ENCODE data around the gene HOATZ. TPM values are rescaled to one million over a fixed set of nuclear protein-coding genes. Genes with fewer than 3 reads are reported as not detected.
A peak's percentile ranks its signal among the peaks of the same experiment; 100 is the strongest.

Gene HOATZ
- total RNA-seq, 1 donor from 2014 or later: 0.75 TPM

- Mint-ChIP-seq H3K27me3 (no peaks in the 10 kb centered on the region), H3K4me3 (no peak overlapping the region), H3K4me1 (ENCODE audit: unreplicated experiment) (peaks cover 3% of the 10 kb centered on the region), H3K36me3 (no peaks in the 10 kb centered on the region), H3K9me3 (no peaks in the 10 kb centered on the region), H3K27ac (no peak overlapping the region)
- no peak for DNase-seq (ENCODE audit: extremely low spot score, unreplicated experiment)
- TF ChIP-seq CTCF (conservative IDR thresholded peaks at IDR 0.05): peak; percentile 96
These were observed 50.6 kb downstream of the HOATZ start for GRCh38 chr11:111565114-111565720.

GRCh38 chr11:111566324-111566723 lies 51.7 kb downstream of the HOATZ start:
- DNase-seq (ENCODE audit: extremely low spot score, unreplicated experiment): no peak
- no peak for TF ChIP-seq CTCF (conservative IDR thresholded peaks at IDR 0.05)
- Mint-ChIP-seq H3K4me1 (ENCODE audit: unreplicated experiment) (peaks cover 3% of the 10 kb centered on the region), H3K36me3 (no peaks in the 10 kb centered on the region), H3K27me3 (peaks cover 3% of the 10 kb centered on the region), H3K4me3 (no peak overlapping the region), H3K9me3 (no peaks in the 10 kb centered on the region), H3K27ac (no peak overlapping the region)

- peaks cover 4% of the 10 kb centered on the region for H3K27me3 Mint-ChIP-seq
- H3K27ac Mint-ChIP-seq: no peak overlapping the region
- peaks cover 7% of the 10 kb centered on the region for H3K4me1 Mint-ChIP-seq (ENCODE audit: unreplicated experiment)
- no peaks in the 10 kb centered on the region for H3K36me3 Mint-ChIP-seq
- no peak overlapping the region for H3K4me3 Mint-ChIP-seq
- TF ChIP-seq CTCF (conservative IDR thresholded peaks at IDR 0.05): no peak
- no peak for DNase-seq (ENCODE audit: extremely low spot score, unreplicated experiment)
- no peaks in the 10 kb centered on the region for H3K9me3 Mint-ChIP-seq
These were observed 54.9 kb downstream of the HOATZ start for GRCh38 chr11:111569476-111569875.

- Mint-ChIP-seq H3K27me3 (peaks cover 4% of the 10 kb centered on the region), H3K36me3 (no peaks in the 10 kb centered on the region), H3K4me1 (ENCODE audit: unreplicated experiment) (peaks cover 17% of the 10 kb centered on the region), H3K4me3 (no peak overlapping the region), H3K9me3 (no peaks in the 10 kb centered on the region), H3K27ac (no peak overlapping the region)
- no peak for TF ChIP-seq CTCF (conservative IDR thresholded peaks at IDR 0.05)
- DNase-seq (ENCODE audit: extremely low spot score, unreplicated experiment): no peak
These were observed 56.2 kb downstream of the HOATZ start for GRCh38 chr11:111570796-111571195.

GRCh38 chr11:111571829-111572501 lies 57.4 kb downstream of the HOATZ start:
- Mint-ChIP-seq H3K9me3 (no peaks in the 10 kb centered on the region), H3K4me3 (no peak overlapping the region), H3K27ac (no peak overlapping the region), H3K27me3 (peaks cover 4% of the 10 kb centered on the region), H3K36me3 (no peaks in the 10 kb centered on the region), H3K4me1 (ENCODE audit: unreplicated experiment) (peaks cover 17% of the 10 kb centered on the region)
- TF ChIP-seq CTCF (conservative IDR thresholded peaks at IDR 0.05): no peak
- no peak for DNase-seq (ENCODE audit: extremely low spot score, unreplicated experiment)

All from type B pancreatic cell (in vitro differentiated cells).